ENCODE measurements around the gene C7orf57. TPM values are rescaled to one million over a fixed set of nuclear protein-coding genes. Genes with fewer than 3 reads are reported as not detected.

C7orf57 gene
- total RNA-seq, 4 donors from 2014 or later = 0.39 TPM; not detected in 3

GRCh38 chr7:48094861-48095293 is 59.5 kb downstream of the C7orf57 start:
- 56 to 61% methylated on average over 3 of the region's 3 CpGs for WGBS, 2 donors
- TF ChIP-seq POLR2A (IDR thresholded peaks at IDR 0.05) = no peak
- no peak for TF ChIP-seq CTCF (IDR thresholded peaks at IDR 0.05)
- intact Hi-C loops (cut with DNase I; ENCODE audit: low total_unique reads) = no loop called here
- H3K4me3 ChIP-seq (ENCODE audit: low read depth, poor library complexity, severe bottlenecking) = no peak overlapping the region
- peak in 1 of 2 donors; percentile 63 for DNase-seq (ENCODE audit: low spot score in 2 of 2)

- no peak overlapping the region for H3K4me3 ChIP-seq (ENCODE audit: low read depth, poor library complexity, severe bottlenecking)
- intact Hi-C loops (cut with DNase I; ENCODE audit: low total_unique reads) = no loop called here
- DNase-seq (ENCODE audit: low spot score in 2 of 2) = no peak
- TF ChIP-seq POLR2A (IDR thresholded peaks at IDR 0.05) = no peak
- no peak for TF ChIP-seq CTCF (IDR thresholded peaks at IDR 0.05)
- 75 to 82% methylated on average over 2 of the region's 2 CpGs for WGBS, 2 donors
These were observed 60.9 kb downstream of the C7orf57 start for GRCh38 chr7:48096273-48096672.

- no peak for TF ChIP-seq POLR2A (IDR thresholded peaks at IDR 0.05)
- DNase-seq (ENCODE audit: low spot score in 2 of 2) = no peak
- no peak overlapping the region for H3K4me3 ChIP-seq (ENCODE audit: low read depth, poor library complexity, severe bottlenecking)
- intact Hi-C loops (cut with DNase I; ENCODE audit: low total_unique reads) = no loop called here
- 50 to 54% methylated on average over 6 of the region's 6 CpGs for WGBS, 2 donors
These were observed 62.3 kb downstream of the C7orf57 start for GRCh38 chr7:48097521-48098231.

- intact Hi-C loops (cut with DNase I; ENCODE audit: low total_unique reads) = no loop called here
- WGBS, 2 donors = 79 to 82% methylated on average over 4 of the region's 4 CpGs
- TF ChIP-seq CTCF (IDR thresholded peaks at IDR 0.05) = no peak
- no peak for TF ChIP-seq POLR2A (IDR thresholded peaks at IDR 0.05)
- no peak for DNase-seq (ENCODE audit: low spot score in 2 of 2)
- no peak overlapping the region for H3K4me3 ChIP-seq (ENCODE audit: low read depth, poor library complexity, severe bottlenecking)
These were observed 63.5 kb downstream of the C7orf57 start for GRCh38 chr7:48098846-48099245.

- no peak for DNase-seq (ENCODE audit: low spot score in 2 of 2)
- intact Hi-C loops (cut with DNase I; ENCODE audit: low total_unique reads) = loop anchor here (10.0 kb wide), 1 partner anchor 105 kb away; no protein-coding TSS in a partner anchor
- WGBS, 2 donors = 88 to 90% methylated on average over 3 of the region's 3 CpGs
- no peak overlapping the region for H3K4me3 ChIP-seq (ENCODE audit: low read depth, poor library complexity, severe bottlenecking)
- TF ChIP-seq CTCF (IDR thresholded peaks at IDR 0.05) (no peak), POLR2A (IDR thresholded peaks at IDR 0.05) (no peak)
These were observed 64.4 kb downstream of the C7orf57 start for GRCh38 chr7:48099781-48100180.

GRCh38 chr7:48101352-48101751 is 66.0 kb downstream of the C7orf57 start:
- TF ChIP-seq POLR2A (IDR thresholded peaks at IDR 0.05) = no peak
- no peak for TF ChIP-seq CTCF (IDR thresholded peaks at IDR 0.05)
- no peak overlapping the region for H3K4me3 ChIP-seq (ENCODE audit: low read depth, poor library complexity, severe bottlenecking)
- DNase-seq (ENCODE audit: low spot score in 2 of 2) = peak in 1 of 2 donors; percentile 64
- intact Hi-C loops (cut with DNase I; ENCODE audit: low total_unique reads) = loop anchor here (10.0 kb wide), 1 partner anchor 107 kb away; no protein-coding TSS in a partner anchor
- WGBS, 2 donors = 97% methylated on average over 8 of the region's 8 CpGs

Measured in lower leg skin (tissue), 4 donors.